OCI-LY3 (cell line): ENCODE measurements around the gene NR1D2.

ENCODE experiments used
- H2AFZ ChIP-seq: fragments of 200-600, 300-600 bp; shearing (Covaris generic); 2 replicates; pipeline ENCODE4 v1.6.0; 2014; ENCODE audit warnings: antibody characterized with exemption, low read depth, low read length
- H3K27ac ChIP-seq: fragments of 200-600, 300-600 bp; sonication (generic); 2 replicates; pipeline ENCODE4 v1.5.1; 2014; ENCODE audit warnings: mild to moderate bottlenecking, low read length, moderate library complexity, mixed read lengths
- H3K27me3 ChIP-seq: fragments of 200-600, 300-600 bp; sonication (generic); 2 replicates; pipeline ENCODE4 v1.6.1; 2014; ENCODE audit warnings: low read depth, low read length, mixed read lengths
- H3K36me3 ChIP-seq: fragments of 200-600, 300-600 bp; sonication (generic); replicated peaks from 2 replicates; pipeline ENCODE3; 2014; ENCODE audit warnings: low read depth, low read length, mixed read lengths
- H3K4me1 ChIP-seq: fragments of 300-600, 200-600 bp; sonication (generic); 2 replicates; pipeline ENCODE4 v1.6.1; 2014; ENCODE audit warnings: low read length, mixed read lengths
- H3K4me2 ChIP-seq: fragments of 200-600, 300-600 bp; sonication (generic); 2 replicates; pipeline ENCODE4 v1.6.1; 2014; ENCODE audit warnings: low read length, mixed read lengths
- H3K4me3 ChIP-seq: fragments of 300-600, 200-600 bp; sonication (generic); 2 replicates; pipeline ENCODE4 v1.5.1; 2014; ENCODE audit warnings: antibody characterized with exemption, mild to moderate bottlenecking, low read length, moderate library complexity
- H3K79me2 ChIP-seq: fragments of 300-600, 200-600 bp; shearing (Covaris generic); 2 replicates; pipeline ENCODE4 v1.6.1; 2014; ENCODE audit warnings: mild to moderate bottlenecking, low read length, mixed read lengths
- H3K9ac ChIP-seq: fragments of 300-600, 200-600 bp; shearing (Covaris generic); 2 replicates; pipeline ENCODE4 v1.6.0; 2014; ENCODE audit warnings: mild to moderate bottlenecking, low read length, moderate library complexity
- H3K9me3 ChIP-seq: fragments of 200-600, 300-600 bp; shearing (Covaris generic); 2 replicates; pipeline ENCODE4 v1.6.1; 2014; ENCODE audit warnings: low read length, mixed read lengths; ENCODE audit not compliant: insufficient read depth
- H4K20me1 ChIP-seq: fragments of 200-600, 300-600 bp; sonication (generic); 2 replicates; pipeline ENCODE4 v1.6.1; 2016; ENCODE audit warnings: low read length, mixed read lengths; ENCODE audit not compliant: insufficient read depth
- CTCF ChIP-seq: fragments of 200-600, 300-600 bp; sonication (generic); IDR thresholded peaks from 2 replicates; pipeline ENCODE4 v1.5.1; 2014; ENCODE audit warnings: antibody characterized with exemption, low read length, low read depth
- EZH2phosphoT487 ChIP-seq: fragments of 200-600 bp; shearing (Covaris generic); IDR thresholded peaks from 2 replicates; pipeline ENCODE4 v1.6.1; 2018; ENCODE audit warnings: antibody characterized with exemption, mixed run types, low read depth

Gene NR1D2

GRCh38 chr3:23944861-23945662, at the start of gene NR1D2:
Gene NR1D2 (plus strand): TSS chr3:23945286. CDS start chr3:23945579, 293 bp downstream.
- Histone ChIP-seq H3K4me3 (peak within 1 kb of the TSS; percentile 76), H3K27ac (peak within 1 kb of the TSS; percentile 70), H3K9me3 (no peaks in the 10 kb centered on the region), H3K4me1 (peaks cover 25% of the 10 kb centered on the region), H4K20me1 (no peaks in the 10 kb centered on the region), H2AFZ (peak within 1 kb of the TSS; percentile 95), H3K9ac (peak within 1 kb of the TSS; percentile 75), H3K79me2 (peaks cover 6% of the 10 kb centered on the region), H3K36me3 (no peaks in the 10 kb centered on the region), H3K4me2 (peak within 1 kb of the TSS; percentile 99), H3K27me3 (peaks cover 19% of the 10 kb centered on the region)
- TF ChIP-seq EZH2phosphoT487 (no peak), CTCF (no peak)

GRCh38 chr3:23900744-23901143, 44.3 kb upstream of the NR1D2 start:
- peaks cover 26% of the 10 kb centered on the region for H3K36me3 ChIP-seq
- no peaks in the 10 kb centered on the region for H3K27me3 ChIP-seq
- H3K9ac ChIP-seq, result no peak overlapping the region
- H2AFZ ChIP-seq, result no peak overlapping the region
- no peak overlapping the region for H3K4me2 ChIP-seq
- no peaks in the 10 kb centered on the region for H4K20me1 ChIP-seq
- no peak for TF ChIP-seq EZH2phosphoT487
- no peak for TF ChIP-seq CTCF
- no peak overlapping the region for H3K27ac ChIP-seq
- H3K9me3 ChIP-seq, result no peaks in the 10 kb centered on the region
- H3K4me1 ChIP-seq, result no peaks in the 10 kb centered on the region
- H3K4me3 ChIP-seq, result no peak overlapping the region
- no peaks in the 10 kb centered on the region for H3K79me2 ChIP-seq

GRCh38 chr3:23904545-23904944, 40.5 kb upstream of the NR1D2 start:
- Histone ChIP-seq H3K4me1 (no peaks in the 10 kb centered on the region), H3K4me2 (no peak overlapping the region), H3K4me3 (no peak overlapping the region), H3K9ac (no peak overlapping the region), H3K9me3 (no peaks in the 10 kb centered on the region), H3K27ac (no peak overlapping the region), H3K27me3 (no peaks in the 10 kb centered on the region), H3K36me3 (peaks cover 13% of the 10 kb centered on the region), H2AFZ (no peak overlapping the region), H4K20me1 (no peaks in the 10 kb centered on the region), H3K79me2 (no peaks in the 10 kb centered on the region)
- TF ChIP-seq CTCF, result no peak
- no peak for TF ChIP-seq EZH2phosphoT487

- H3K4me2 ChIP-seq, result no peak overlapping the region
- H3K4me1 ChIP-seq, result no peaks in the 10 kb centered on the region
- H3K27ac ChIP-seq, result no peak overlapping the region
- no peak overlapping the region for H3K9ac ChIP-seq
- H4K20me1 ChIP-seq, result no peaks in the 10 kb centered on the region
- no peaks in the 10 kb centered on the region for H3K27me3 ChIP-seq
- H3K9me3 ChIP-seq, result no peaks in the 10 kb centered on the region
- no peak overlapping the region for H2AFZ ChIP-seq
- no peak overlapping the region for H3K4me3 ChIP-seq
- peaks cover 8% of the 10 kb centered on the region for H3K36me3 ChIP-seq
- no peak for TF ChIP-seq EZH2phosphoT487
- TF ChIP-seq CTCF, result no peak
- H3K79me2 ChIP-seq, result no peaks in the 10 kb centered on the region; the same call in 1 of the 2 replicates
These were observed 35.7 kb upstream of the NR1D2 start for GRCh38 chr3:23909341-23909740.
